Activated CD4-positive, alpha-beta T cell treated with anti-CD3 and anti-CD28 coated beads for 24 hours (primary cell): ENCODE data around the gene PKNOX1.
"Not testable (repeated sequence)": the region's sequence is repeated elsewhere in the genome, so short reads cannot be mapped to it uniquely, and the experiment has no call there.

Experiments used
- DNase-seq, 2 donors: peaks; one replicate each; pipeline ENCODE4 v3.0.0-alpha.2; 2020; ENCODE audit warnings: low read depth in 2 of 2

PKNOX1 gene

GRCh38 chr21:42951193-42951592 is 23.2 kb upstream of the PKNOX1 start:
- DNase-seq = not testable (repeated sequence)

GRCh38 chr21:42956824-42957630 is 17.3 kb upstream of the PKNOX1 start:
- DNase-seq = no peak

GRCh38 chr21:42958122-42958521 is 16.2 kb upstream of the PKNOX1 start:
- not testable (repeated sequence) for DNase-seq

- DNase-seq = no peak
Measured at GRCh38 chr21:42959728-42960127, 14.6 kb upstream of the PKNOX1 start.

GRCh38 chr21:42962380-42963007 is 11.9 kb upstream of the PKNOX1 start:
- no peak for DNase-seq

- no peak for DNase-seq
Measured at GRCh38 chr21:42964086-42964485, 10.3 kb upstream of the PKNOX1 start.

- DNase-seq = no peak
Measured at GRCh38 chr21:42964546-42965210, 9.7 kb upstream of the PKNOX1 start.

- no peak for DNase-seq
Measured at GRCh38 chr21:42965211-42965560, 9.2 kb upstream of the PKNOX1 start.

GRCh38 chr21:42967616-42968015 is 6.7 kb upstream of the PKNOX1 start:
- not testable (repeated sequence) for DNase-seq

- DNase-seq = no peak
Measured at GRCh38 chr21:42969193-42969600, 5.2 kb upstream of the PKNOX1 start.

GRCh38 chr21:42970946-42971653 is 3.3 kb upstream of the PKNOX1 start:
- DNase-seq = no peak

GRCh38 chr21:42971897-42972275 is 2.5 kb upstream of the PKNOX1 start:
- DNase-seq = no peak

- DNase-seq = no peak
Measured at GRCh38 chr21:42973309-42973990, 912 bp upstream of the PKNOX1 start.

GRCh38 chr21:42974832-42975820 is 764 bp downstream of the PKNOX1 start:
- peak; percentile 52 to 55 for DNase-seq

- DNase-seq = no peak
Measured at GRCh38 chr21:42975886-42976608, 1.7 kb downstream of the PKNOX1 start.

GRCh38 chr21:42980312-42981213 is 6.2 kb downstream of the PKNOX1 start:
- no peak for DNase-seq

GRCh38 chr21:42981214-42981523 is 6.8 kb downstream of the PKNOX1 start:
- DNase-seq = no peak

- DNase-seq = no peak
Measured at GRCh38 chr21:42981862-42982261, 7.5 kb downstream of the PKNOX1 start.

- no peak for DNase-seq
Measured at GRCh38 chr21:42983103-42983502, 8.7 kb downstream of the PKNOX1 start.
